ENCODE results near the gene KIF13A.

- TF ChIP-seq EZH2 (optimal IDR thresholded peaks at IDR 0.05; ENCODE audit: low read depth, low read length) (no peak), CTCF (IDR thresholded peaks at IDR 0.05; ENCODE audit: low read length) (no peak), EZH2phosphoT487 (IDR thresholded peaks at IDR 0.05; ENCODE audit: low read length) (no peak)
These were observed 133.9 kb downstream of the KIF13A start for GRCh38 chr6:17853533-17853932.

All from MM.1S (cell line).